Panc1 (cell line): Measurements from ENCODE around the gene SYNCRIP.

ENCODE experiments used
- CTCF ChIP-seq: fragments of 450-650 bp; IDR thresholded peaks from 2 replicates; pipeline ENCODE4 v1.5.1; 2017; ENCODE audit warnings: mild to moderate bottlenecking
- POLR2AphosphoS5 ChIP-seq: IDR thresholded peaks from 2 replicates; pipeline ENCODE4 v1.6.1; 2012; ENCODE audit warnings: mild to moderate bottlenecking, low read depth, low read length, moderate library complexity
- REST ChIP-seq, 2 experiments: IDR thresholded peaks; 2 replicates each; pipeline ENCODE4 v1.6.1; 2011 to 2012; ENCODE audit warnings: low read depth in 2 of 2, control low read depth in 1 of 2, low read length in 1 of 2, mild to moderate bottlenecking in 1 of 2, moderate library complexity in 1 of 2; ENCODE audit not compliant: insufficient read depth in 1 of 2

DNA sequence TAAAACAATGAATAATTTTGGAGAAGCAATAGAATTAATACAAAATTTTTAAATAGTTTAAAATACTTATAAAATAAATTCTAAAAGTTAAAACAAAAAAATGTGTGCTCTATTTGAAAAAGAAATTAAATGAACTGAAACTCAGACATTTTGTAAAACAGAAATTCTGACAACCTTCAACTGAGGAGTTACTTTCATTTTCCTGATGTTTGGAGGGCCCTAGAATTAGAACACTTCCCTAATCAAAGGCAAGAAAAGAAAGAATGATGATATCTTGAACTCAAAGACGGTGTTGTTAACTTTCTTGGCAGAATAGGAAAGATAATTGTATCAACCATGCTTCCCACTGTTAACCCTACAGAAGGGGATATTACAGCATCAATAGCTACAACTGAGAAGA, 77.0 kb downstream of the SYNCRIP start:
- TF ChIP-seq CTCF, result no peak
- no peak for TF ChIP-seq REST (IDR thresholded peaks at IDR 0.05; ENCODE audit: insufficient read depth in 1 of 2, low read depth in 2 of 2, low read length in 1 of 2)
- TF ChIP-seq POLR2AphosphoS5, result no peak
